ENCODE measurements around the gene CNTN5. TPM values are rescaled to one million over a fixed set of nuclear protein-coding genes. Genes with fewer than 3 reads are reported as not detected.

CNTN5 gene
- polyA plus RNA-seq, 1 donor (not counting 4 experiments of a cell fraction or from before 2014, with no cell fraction given), result not detected

DNA sequence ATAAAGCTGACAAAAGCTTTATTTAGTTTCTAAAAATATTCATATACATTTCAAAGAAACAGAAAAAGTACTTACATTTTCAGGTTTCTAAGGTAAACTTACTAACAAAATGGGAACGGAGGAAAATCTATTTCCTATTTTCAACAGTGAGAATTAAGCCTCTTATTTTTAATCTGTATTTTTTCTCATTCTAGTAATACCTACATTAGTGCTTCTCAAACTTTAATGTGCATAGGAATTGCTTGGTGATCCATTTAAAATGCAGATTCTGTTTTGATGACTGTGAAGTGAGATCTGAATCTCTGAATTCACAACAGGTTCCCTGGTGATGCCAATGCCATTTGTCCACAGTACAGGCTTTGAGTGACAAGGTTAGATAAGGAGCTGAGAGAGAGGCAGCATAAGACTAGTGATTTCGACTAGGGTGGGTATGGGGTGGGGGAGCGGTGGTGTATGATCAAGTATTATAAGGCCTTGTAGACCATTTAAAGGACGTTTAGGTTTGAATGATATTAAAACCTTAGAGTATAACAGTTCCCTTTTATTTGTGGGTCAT, 402.8 kb downstream of the CNTN5 start:
- no peak for FAIRE-seq
- H2AFZ ChIP-seq (ENCODE audit: control insufficient read depth, low read length), result no peak overlapping the region
- no peak for DNase-seq (ENCODE audit: low read depth, low spot score)
- dilution Hi-C loops (cut with MboI; ENCODE audit: extremely low pct_ligation_motif_present, low sequenced_read_pairs), result no loop called here
- no peak overlapping the region for H3K9ac ChIP-seq (ENCODE audit: control insufficient read depth, extremely low read depth, insufficient read depth, low read length)
- H3K79me2 ChIP-seq (ENCODE audit: control insufficient read depth, insufficient read depth, low read length), result no peaks in the 10 kb centered on the region
- H3K27ac ChIP-seq (ENCODE audit: control insufficient read depth, insufficient read depth, low read length), result no peak overlapping the region
- no peaks in the 10 kb centered on the region for H3K27me3 ChIP-seq (ENCODE audit: control insufficient read depth, extremely low read depth, insufficient read depth, low read length)
- no peaks in the 10 kb centered on the region for H3K9me3 ChIP-seq (ENCODE audit: control insufficient read depth, low read depth, low read length)
- no peaks in the 10 kb centered on the region for H3K4me1 ChIP-seq (ENCODE audit: control insufficient read depth, extremely low read depth, insufficient read depth, low read length)
- no peaks in the 10 kb centered on the region for H3K36me3 ChIP-seq (ENCODE audit: control insufficient read depth in 2 of 2, extremely low read depth in 1 of 2, insufficient read depth in 2 of 2, low read length in 2 of 2)
- no peak overlapping the region for H3K4me3 ChIP-seq (ENCODE audit: control insufficient read depth in 2 of 3, extremely low read depth in 1 of 3, insufficient read depth in 2 of 3, low read depth in 1 of 3, low read length in 3 of 3)
- H4K20me1 ChIP-seq (ENCODE audit: control insufficient read depth, extremely low read depth, insufficient read depth, low read length), result no peaks in the 10 kb centered on the region
- H3K9me1 ChIP-seq (ENCODE audit: control insufficient read depth, extremely low read depth, insufficient read depth, low read length), result no peaks in the 10 kb centered on the region
- no peak for TF ChIP-seq EZH2 (IDR thresholded peaks at IDR 0.05; ENCODE audit: low read length)
- no peak for TF ChIP-seq CTCF (optimal IDR thresholded peaks at IDR 0.05 in 1 of 3, IDR thresholded peaks at IDR 0.05 in 1 of 3, conservative IDR thresholded peaks at IDR 0.05 in 1 of 3; ENCODE audit: extremely low read depth in 1 of 3, insufficient read depth in 2 of 3, low read length in 3 of 3)
- no peak overlapping the region for H3K4me2 ChIP-seq (ENCODE audit: control insufficient read depth, extremely low read depth, insufficient read depth, low read depth, low read length)

DNA sequence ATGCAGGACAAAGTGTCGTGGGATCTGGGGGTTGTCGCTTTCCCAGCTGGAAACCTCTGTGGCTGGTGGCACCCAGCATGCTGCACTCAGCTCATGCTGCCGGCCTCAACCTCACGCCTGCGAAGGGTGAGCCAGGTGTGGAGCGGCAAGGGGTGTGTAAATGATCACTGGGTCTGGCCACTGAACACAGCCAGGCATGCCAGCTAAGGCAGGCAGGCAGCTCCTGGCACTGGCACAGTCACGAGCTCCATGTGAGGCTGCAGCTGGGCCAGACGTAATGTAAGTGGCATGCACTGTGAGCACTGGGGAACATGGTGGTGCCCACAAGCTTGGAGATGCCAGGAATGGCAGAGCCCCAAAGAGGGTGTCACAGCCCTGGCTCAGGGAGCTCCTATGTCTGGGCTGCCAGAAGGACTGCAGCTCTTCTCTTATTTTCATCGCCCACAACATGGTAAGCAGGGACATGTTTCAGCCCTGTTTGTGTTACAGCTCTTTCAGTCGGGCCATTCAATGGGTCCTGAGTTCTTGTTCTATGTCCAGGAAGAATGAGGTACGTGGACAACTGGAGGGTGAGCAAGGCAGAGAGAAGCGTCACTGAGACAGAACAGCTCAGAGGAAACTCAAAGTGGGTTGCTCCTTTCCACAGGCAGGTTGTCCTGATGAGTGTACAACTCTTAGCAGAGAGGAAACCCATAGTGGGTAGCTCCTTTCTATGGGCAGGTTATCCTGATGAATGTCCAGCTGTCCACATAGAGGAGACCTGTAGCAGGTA, 403.8 kb downstream of the CNTN5 start:
- TF ChIP-seq EZH2 (IDR thresholded peaks at IDR 0.05; ENCODE audit: low read length) (no peak), CTCF (optimal IDR thresholded peaks at IDR 0.05 in 1 of 3, IDR thresholded peaks at IDR 0.05 in 1 of 3, conservative IDR thresholded peaks at IDR 0.05 in 1 of 3; ENCODE audit: extremely low read depth in 1 of 3, insufficient read depth in 2 of 3, low read length in 3 of 3) (no peak)
- Histone ChIP-seq H3K4me3 (ENCODE audit: control insufficient read depth in 2 of 3, extremely low read depth in 1 of 3, insufficient read depth in 2 of 3, low read depth in 1 of 3, low read length in 3 of 3) (no peak overlapping the region), H3K27ac (ENCODE audit: control insufficient read depth, insufficient read depth, low read length) (no peak overlapping the region), H3K36me3 (ENCODE audit: control insufficient read depth in 2 of 2, extremely low read depth in 1 of 2, insufficient read depth in 2 of 2, low read length in 2 of 2) (no peaks in the 10 kb centered on the region), H3K4me2 (ENCODE audit: control insufficient read depth, extremely low read depth, insufficient read depth, low read depth, low read length) (no peak overlapping the region), H3K27me3 (ENCODE audit: control insufficient read depth, extremely low read depth, insufficient read depth, low read length) (no peaks in the 10 kb centered on the region), H3K9me3 (ENCODE audit: control insufficient read depth, low read depth, low read length) (no peaks in the 10 kb centered on the region), H2AFZ (ENCODE audit: control insufficient read depth, low read length) (no peak overlapping the region), H3K4me1 (ENCODE audit: control insufficient read depth, extremely low read depth, insufficient read depth, low read length) (no peaks in the 10 kb centered on the region), H3K9ac (ENCODE audit: control insufficient read depth, extremely low read depth, insufficient read depth, low read length) (no peak overlapping the region), H3K9me1 (ENCODE audit: control insufficient read depth, extremely low read depth, insufficient read depth, low read length) (no peaks in the 10 kb centered on the region), H3K79me2 (ENCODE audit: control insufficient read depth, insufficient read depth, low read length) (no peaks in the 10 kb centered on the region), H4K20me1 (ENCODE audit: control insufficient read depth, extremely low read depth, insufficient read depth, low read length) (no peaks in the 10 kb centered on the region)
- dilution Hi-C loops (cut with MboI; ENCODE audit: extremely low pct_ligation_motif_present, low sequenced_read_pairs), result no loop called here
- DNase-seq (ENCODE audit: low read depth, low spot score) (no peak), FAIRE-seq (no peak)
